Myocyte (in vitro differentiated cells): ENCODE data around the gene CCDC127. TPM values are rescaled to one million over a fixed set of nuclear protein-coding genes. Genes with fewer than 3 reads are reported as not detected.

Experiments
- DNase-seq: peaks from one replicate; pipeline ENCODE4 v3.0.0-alpha.2; 2012; ENCODE audit warnings: low read depth
- total RNA-seq: library from RNA; depleted of rRNA; stranded (reverse); fragments of >200 nt; gene quantifications from 2 replicates; pipeline ENCODE4 v1.2.3, GENCODE V29; 2014

CCDC127 gene
- total RNA-seq, 1 donor from 2014 or later = 7.9 TPM

DNA sequence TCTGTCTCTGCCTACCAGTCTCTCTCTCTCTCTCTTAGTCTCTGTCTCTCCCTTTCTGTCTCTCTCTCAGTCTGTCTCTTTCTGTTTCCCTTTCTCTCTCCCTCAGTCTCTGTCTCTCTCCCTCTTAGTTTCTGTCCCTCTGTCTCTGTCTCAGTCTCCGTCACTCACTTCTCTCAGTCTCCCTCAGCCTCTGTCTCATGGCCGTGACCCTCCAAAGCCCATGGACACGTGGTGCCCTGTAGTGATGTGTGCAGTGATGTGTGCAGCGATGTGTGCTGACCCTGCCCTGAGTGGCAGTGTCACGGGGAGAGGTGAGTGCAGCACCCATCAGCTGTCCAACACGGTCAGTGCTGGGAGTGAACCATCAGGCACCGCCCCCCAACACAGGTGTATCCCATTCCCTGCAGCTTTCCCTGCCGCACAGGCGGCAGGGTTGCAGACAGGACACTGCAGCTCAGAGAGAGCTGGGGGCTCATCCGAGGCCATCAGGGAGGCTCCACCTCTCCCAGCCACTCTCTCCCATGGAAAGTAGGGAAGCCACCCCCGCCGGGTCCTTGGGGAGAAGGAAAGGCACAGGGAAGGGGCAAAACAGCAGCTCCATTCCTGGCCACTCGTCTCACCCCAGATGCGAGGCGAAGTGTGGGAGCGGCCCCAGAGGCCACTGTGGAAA is 27.5 kb downstream of the CCDC127 start:
- DNase-seq = no peak

DNA sequence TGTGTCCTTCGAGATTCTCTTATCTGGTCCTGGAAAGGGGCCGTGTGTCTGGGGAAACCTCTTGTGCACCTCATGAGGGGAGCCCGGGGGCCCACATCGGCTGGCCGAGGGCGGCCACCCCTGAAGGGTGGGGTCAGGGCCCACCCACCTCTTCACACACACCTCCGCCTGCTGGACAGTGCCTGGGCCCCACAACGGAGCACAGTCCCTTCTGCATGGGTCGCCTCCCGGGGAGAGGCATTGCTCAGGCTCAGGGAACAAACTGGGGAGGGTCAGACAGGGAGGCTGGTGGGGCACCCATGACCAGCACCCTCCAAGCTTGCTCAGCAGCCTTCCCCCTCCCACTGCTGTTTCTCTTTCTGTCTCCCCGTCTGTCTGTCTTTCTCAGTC is 28.0 kb downstream of the CCDC127 start:
- DNase-seq = no peak

DNA sequence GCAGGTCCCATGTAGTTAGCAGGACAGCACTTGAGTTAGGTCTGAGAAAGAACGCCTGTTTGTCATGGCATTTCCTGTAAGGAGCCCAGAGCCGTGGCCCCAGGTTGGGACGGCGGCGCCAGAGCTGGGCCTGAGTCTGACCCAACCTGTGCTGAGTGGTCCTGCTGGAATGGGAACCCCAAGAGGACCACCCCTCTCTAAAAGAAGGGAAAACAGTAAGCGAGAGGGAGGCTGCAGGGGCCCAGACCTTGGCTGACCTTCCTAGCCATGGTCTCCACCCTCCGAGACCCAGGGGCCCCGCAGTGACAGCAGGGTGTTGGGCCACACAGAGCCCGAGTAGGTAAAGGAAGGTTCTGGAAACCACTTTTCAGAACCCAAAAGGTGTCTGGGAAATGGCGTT is 28.5 kb downstream of the CCDC127 start:
- no peak for DNase-seq

DNA sequence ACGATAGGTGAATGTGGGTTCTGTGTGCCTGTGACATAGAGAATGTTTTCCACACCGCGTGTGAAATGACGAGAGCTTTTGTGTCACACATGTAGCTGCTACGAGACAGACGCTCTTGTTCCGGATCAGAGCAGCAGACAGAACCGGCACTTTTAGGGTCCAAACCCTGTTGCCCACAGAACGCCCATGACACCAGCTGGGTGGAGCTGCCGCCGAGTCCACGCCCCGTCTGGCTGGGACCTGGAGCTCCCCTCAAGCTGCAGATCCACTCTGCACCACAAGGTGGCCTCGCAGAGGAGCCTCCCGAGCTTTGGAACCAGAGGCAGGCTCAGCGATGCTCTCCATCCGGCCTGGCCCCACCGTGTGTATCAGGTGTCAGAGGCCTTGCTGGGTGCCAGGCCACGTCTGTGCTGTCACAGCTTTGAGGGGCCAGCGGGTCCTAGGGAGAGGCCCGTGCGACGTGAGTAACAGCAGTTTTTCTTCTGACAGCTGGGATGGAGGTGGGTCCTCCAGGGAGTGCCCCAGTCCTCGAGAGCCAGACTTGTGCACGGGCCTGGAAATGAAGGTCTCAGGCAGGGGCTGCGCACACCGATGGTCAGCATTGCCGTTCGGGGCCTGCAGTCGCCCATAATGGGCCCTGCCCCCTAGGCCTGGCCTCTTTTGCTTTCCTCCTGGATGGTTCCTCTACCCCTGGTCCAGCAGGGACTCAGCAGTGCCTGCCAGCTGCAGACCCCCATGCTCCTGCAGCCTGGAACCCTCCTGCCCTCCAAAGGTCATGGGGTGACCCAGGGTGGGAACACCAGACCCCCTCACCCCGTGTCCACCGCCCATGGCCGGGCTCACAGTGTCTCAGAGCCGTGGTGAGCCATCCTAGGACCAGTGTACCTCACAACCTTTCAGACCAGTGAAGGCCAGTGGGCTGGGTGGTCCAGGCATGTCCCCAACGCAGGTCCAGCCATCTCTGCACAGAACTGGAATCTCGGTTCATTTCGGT is 29.2 kb downstream of the CCDC127 start:
- peak; percentile 94 for DNase-seq

DNA sequence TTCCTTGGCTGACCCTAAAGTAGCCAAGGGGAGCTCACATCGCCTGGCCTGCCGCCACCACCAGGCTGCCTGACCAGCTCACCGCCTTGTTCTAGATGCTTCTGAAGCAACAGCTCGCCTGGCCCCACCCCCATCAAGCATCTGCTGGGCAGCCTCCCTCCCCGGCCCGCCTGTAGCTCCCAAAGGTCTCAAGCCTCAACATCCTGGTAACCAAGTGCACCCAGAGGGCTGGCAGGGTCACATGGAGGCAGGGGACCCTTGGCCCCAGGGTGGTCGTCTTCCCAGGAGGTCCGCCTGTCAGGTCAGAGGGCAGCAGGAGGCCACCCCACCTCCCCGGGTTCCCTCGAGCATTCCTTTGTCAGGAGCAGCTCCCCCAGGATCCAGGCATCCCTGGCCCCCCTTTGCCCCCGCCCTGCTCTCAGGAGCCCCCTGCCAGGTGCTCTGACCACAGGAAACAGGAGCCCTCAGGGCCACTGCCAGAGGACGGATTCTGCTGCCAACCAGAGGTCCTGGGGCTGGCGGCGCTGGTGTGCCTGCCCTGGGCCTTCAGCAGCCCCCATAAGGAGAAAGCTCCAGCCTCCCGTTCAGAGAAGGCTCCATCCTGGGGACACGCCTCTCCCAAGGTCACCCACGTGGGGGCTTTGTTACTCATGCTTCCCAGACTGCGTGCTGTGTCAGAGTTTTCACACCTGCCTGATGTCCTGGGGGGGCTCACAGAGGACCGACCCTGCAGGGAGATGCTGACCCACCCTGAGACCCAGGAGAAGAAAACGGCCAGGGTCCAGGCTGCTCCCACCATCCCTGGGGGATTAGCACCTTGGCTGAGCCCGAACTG is 30.1 kb downstream of the CCDC127 start:
- no peak for DNase-seq

DNA sequence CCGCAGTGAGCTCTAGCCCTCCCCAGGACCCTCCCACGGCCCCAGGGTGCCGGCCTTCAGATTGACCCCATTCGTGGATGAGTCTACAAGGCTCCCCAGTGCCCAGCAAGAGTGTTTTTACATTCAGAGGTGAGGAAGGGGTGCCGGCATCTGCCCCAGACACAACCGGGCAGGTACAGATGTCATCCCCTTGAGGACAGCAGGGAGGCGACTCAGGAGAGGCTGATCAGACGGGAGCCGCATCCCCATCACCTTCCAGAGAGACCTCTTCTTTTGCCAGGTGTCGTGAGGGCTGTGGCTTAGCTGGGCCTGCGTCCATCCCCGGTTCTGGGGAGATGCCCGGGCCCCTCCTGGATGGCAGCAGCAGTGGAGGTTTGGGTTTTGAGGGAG is 30.9 kb downstream of the CCDC127 start:
- DNase-seq = no peak

DNA sequence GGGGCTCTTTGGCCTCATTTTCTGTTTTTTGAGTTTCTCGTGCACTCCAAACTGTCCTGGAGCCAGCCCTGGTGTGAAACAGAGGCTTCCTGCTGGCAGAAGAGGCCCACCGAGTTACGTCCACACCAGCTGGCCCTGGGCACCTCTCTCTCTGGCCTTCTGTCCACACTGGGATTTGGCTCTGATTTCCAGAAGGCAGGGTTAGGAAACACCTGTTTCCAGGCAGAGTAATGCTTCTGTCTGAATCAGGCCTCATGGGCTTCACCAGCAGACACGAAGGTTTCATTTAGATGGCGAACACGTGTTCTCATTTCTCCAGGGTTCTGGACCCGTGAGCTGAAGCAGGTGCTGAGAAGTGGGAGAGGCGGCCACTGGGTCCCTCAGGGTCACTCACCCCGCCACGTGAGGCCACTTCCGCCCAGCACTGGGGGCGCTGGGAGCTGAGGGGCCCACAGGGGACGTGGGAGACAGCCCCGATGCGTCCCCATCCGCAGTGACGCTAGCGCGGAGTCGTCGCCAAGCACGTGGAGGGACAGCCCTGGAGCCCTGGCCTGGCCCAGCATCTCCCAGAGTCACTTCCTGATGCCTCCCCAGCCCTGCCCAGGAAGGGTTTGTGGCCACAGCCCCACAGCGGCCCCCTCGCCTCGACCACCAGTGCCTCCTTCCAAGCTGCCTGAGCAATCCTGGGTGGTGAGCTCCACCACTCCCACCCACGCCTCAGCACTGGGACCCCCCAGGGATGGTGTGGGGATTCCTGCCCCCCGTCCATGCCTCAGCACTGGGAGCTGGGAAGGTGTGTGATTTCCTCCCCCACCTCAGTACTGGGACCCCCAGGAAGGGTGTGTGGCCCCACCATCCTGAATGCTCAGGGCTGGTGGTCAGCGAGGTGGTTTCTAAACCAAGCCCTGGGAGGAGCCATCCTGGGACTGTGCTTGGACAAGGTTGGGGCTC is 31.6 kb downstream of the CCDC127 start:
- DNase-seq = peak; percentile 67

DNA sequence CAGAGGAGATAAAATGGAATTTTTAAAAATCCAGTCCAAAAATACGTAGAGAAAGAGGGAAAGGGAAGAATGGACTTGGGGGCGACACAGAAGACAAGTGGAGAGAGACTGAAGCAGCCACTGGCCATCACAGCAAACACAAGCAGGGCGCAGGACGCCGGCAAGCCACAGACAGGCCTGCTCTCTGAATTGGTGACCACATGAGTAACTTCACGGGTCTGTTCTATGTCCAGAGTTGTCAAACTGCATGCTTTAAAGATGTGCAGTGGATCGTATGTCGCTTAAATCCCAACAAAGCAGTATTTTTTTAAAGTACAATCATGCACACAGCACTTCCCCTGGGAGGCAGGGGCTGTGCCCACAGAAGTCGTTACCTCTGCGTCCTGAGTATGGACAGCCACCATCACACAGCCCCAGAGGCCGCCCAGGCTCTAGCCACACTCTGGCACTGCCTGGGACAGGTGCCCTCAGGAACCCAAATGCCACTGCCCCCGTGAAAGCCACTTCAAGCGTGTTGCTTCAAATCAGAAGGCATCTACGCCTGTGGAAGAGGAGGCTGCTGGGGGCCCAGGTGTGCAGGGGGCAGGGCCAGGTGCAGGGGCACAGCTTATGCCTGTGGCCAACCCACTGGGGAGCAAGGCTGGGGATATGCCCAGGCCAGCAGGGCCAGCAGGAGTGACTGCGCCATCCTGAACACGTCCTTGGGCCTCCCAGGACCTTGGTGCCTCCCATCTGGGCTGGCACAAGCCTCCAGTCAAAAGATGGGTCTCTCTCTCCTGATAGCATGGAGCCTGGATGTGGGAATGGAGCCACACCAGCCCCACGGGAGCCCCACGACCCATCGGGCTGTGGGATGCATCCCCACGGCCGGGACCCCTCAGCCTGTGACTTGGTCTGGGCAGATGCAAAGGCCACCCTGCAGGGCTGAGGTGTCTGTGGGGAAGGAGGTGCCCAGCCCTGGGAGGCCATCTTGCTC is 32.6 kb downstream of the CCDC127 start:
- no peak for DNase-seq

DNA sequence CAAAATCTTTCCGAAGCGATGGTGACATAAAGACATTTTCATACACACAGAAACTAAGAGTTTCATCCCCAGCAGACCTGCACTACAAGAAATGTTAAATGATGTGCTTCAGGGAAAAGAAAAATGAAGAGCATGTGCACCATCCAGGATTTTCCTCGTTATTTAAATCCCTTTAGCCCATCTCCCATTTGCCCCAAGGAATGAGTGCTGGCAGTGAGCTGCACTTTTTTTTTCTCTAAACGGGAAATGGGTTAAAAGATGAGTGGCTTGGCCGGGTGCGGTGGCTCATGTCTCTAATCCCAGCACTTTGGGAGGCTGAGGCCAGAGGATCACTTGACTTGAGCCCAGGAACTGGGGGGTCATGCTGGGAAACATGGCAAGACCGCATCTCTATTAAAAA is 33.5 kb downstream of the CCDC127 start:
- DNase-seq = no peak

DNA sequence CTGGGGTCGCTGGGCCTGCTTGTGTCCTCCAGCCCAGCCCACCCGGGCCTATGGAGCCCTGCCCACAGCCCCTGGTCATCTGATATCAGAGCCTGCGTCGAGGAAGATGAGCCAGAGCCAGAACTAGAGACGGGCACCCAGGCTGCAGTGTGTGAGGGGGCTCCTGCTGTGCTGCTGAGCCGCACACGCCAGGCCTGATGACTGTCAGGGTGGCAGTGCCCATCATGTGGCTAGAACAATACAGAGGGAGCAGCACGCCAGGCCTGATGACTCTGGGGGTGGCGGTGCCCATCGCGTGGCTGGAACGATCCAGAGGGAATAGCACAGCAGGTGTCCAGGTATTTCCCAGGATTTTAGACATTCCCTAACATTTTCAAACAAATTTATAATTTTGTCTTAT is 35.8 kb downstream of the CCDC127 start:
- no peak for DNase-seq

DNA sequence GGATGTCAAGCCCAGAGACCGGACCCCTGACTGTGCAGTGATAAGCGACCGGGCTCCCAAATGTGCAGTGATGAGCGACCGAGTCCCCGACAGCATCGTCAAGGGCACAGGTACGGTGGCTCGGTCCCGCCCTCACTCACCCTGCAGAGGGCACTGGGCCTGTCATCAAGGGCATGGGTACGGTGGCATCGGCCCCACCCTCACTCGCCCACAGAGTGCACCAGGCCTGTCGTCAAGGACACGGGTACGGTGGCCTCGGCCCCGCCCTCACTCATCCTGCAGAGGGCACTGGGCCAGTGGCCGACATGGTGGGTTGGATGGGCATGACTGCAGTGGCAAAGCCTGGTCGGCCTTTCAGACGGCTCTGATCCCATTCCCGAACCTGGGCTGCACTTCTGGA is 36.4 kb downstream of the CCDC127 start:
- DNase-seq = no peak

DNA sequence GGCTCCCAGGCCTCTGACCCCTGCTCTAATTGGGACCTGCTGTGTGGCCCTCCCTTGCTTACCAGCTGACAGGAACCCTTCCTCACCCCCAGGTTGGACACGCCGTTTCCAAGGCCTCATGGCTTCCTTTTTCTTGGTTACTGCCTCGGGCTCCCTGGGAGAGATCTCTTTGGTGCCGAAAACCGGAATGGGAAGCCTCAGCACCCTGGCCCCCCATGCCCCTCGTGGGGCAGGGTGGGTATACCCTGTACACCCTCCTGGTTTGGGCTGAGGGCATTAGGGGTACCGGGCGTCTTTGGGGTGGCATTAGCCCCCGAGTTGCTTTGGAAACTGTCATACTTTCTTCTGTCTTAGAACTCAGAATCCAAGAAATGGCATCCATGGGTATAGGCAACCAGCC is 36.8 kb downstream of the CCDC127 start:
- no peak for DNase-seq

DNA sequence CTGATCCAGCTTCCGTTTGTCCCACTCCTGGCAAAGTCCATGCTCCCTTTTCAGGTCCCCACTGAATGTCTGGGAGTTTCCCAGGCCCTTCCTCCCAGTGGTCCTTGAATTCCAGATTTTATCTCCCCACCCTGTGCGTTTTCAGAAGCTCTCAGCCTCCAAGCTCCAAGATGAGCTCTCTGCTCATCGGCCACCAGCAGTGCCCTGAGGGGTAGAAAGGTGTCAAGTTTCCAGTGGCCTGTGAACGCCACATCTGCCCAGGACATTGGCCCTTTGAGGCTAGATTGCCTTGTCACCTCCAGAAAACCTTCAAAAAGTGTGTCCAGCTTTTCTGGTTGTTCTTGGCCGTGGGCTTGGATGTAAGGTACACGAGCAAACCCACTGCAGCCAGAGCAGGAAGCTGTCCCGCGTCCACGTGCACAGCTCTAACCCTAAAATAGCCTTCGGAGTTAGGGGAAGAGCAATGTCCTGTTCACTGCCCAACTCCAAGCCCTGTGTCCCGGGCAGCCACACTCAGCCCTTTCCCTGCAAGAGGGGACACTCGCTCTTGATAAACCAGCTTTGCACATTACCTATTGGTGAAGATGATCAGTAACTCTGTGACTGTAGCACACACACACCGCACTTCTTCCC is 37.6 kb downstream of the CCDC127 start:
- DNase-seq = no peak

DNA sequence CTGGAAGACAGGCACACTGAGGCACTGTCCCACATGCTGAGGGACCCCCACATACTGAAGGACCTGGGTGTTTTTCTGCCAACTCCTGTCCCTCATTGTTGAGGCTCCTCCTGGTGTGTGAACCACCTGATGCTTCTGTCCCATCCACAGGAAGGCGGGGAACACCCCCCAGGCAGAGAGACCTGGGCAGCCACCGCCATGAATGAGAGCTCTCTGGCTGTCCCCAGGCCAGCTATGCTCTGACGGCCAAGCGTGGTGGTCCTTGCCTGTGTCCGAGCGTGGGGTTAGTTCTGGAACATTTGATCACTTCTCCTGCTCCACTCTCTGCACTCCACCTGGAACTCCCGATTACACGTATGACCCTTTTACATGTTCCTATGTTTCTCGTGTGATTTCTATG is 38.6 kb downstream of the CCDC127 start:
- no peak for DNase-seq

DNA sequence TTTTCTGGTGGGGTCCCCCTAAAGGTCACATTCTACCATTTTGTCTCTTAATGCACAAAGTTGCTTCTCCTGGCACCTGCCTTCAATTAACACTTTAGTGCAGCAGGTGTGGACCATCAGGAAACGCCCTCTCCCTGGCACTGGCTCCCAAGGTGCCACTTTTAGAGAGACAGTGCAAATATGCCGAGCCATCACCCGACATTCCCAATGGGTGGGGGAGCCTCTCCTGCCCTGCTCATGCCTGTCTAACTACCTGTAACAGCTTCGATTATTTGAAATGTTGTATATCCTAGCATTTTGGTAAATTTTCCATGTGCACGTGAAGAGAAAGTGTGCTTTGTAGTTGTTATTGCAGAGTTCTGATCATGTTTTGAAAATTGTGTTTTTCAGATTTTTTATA is 39.8 kb downstream of the CCDC127 start:
- DNase-seq = no peak

DNA sequence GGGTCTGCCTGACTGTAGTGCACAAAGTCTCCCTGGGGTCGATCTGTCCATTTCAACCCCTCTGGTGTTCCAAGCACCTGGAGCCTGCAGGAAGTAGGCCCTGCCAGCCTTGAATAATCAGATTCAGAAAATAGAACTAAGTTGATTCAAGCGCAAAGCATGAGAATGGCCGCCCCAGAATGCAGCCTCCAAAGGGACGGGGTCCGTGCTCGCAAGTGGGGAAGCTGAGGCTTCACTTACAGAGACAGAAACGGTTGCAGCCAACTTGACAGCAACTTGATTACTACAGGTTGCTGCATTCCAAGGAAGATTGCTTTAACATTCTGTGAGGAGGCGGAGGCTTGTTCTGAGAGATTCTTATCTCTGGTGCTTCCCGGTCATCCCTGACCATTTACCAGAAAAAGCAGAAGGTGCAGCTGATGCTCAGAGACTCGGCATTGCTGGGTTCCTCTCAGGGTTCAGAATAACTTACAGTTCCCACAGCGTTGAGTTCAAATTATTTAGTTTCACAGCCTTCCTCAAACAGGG is 41.6 kb downstream of the CCDC127 start:
- no peak for DNase-seq

DNA sequence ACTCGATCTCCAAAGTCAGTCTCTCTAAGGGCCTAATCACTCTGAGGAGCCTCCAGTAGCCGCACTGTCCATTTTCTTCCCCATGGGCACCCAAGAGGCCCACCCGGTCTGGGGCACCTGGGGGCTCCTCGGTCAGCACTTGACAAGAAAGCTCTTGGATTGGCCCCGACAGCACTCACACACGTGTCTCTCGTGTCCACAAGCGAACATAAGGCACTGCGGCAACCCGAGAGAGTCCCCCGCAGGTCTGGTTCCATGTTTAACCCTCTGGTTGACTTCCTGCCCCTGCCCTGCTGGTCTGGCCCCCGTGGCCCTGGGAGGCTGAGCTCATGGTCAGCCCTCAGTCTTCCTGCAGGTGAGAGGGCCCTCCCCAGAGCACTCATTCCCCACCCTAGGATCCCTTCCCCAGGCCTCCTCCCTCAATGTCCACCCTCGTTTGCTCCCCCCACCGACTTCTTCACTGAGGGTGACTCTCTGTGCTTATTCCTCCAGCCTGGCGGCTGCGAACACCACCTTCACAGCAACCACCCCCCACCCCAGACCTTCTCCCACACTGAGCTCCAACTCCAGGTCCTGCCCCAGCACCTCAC is 43.0 kb downstream of the CCDC127 start:
- no peak for DNase-seq

DNA sequence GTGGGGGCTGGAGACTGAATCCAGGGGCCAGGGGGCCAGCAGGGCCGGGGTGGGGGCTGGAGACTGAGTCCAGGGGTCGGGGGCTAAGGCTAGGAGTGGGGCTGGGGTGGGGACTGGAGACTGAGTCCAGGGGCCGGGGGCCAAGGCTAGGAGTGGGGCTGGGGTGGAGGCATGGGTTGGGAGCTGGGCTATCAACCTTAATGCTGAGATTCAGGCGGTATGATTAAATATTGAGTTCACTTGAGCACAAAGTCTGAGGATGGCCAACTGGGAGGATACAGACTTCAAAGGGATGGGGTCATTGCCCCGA is 43.7 kb downstream of the CCDC127 start:
- no peak for DNase-seq
